Body of pancreas (tissue), 4 donors: Measurements from ENCODE around the gene NCOR1.
A peak's percentile ranks its signal among the peaks of the same experiment; 100 is the strongest.

Experiments used
- POLR2A ChIP-seq, 3 donors: fragments of 450-650 bp; IDR thresholded peaks; one replicate each; pipeline ENCODE4 v1.6.1; 2016; ENCODE audit warnings: antibody characterized with exemption in 3 of 3, mild to moderate bottlenecking in 2 of 3
- TF ChIP-seq, protein P1 (sequence below), 7 experiments: fragments of 450-650 bp in 4 of 7; fragments of 200-600 bp in 3 of 7; sonication (generic) in 3 of 7; IDR thresholded peaks; one replicate each; pipeline ENCODE4 v1.5.1; 2016 to 2019; ENCODE audit warnings: antibody characterized with exemption in 7 of 7

DNA sequence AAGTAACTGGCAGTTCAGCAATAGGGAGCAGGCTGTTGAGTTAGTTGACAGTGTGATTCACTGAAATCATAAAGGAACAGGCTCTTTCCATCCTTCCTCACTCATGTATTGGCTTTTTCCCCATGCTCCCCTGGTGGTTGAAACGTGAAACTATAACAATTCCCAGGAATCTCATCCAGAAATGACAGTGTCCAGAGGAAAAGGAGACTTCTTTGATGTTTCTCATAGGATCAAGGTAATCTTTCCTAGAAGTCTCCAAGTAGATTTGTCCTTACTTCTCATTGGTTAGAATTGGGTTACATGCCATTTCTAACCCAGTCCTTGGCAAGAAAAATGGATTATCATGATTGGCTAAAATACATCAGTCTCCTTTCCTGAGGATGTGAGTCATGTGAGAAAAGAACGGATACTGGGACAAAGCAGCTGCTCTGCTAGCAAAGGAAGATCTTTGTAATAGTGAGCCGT, 201.4 kb downstream of the NCOR1 start:
- TF ChIP-seq POLR2A (IDR thresholded peaks at IDR 0.05) = no peak
- TF ChIP-seq, protein P1, sequence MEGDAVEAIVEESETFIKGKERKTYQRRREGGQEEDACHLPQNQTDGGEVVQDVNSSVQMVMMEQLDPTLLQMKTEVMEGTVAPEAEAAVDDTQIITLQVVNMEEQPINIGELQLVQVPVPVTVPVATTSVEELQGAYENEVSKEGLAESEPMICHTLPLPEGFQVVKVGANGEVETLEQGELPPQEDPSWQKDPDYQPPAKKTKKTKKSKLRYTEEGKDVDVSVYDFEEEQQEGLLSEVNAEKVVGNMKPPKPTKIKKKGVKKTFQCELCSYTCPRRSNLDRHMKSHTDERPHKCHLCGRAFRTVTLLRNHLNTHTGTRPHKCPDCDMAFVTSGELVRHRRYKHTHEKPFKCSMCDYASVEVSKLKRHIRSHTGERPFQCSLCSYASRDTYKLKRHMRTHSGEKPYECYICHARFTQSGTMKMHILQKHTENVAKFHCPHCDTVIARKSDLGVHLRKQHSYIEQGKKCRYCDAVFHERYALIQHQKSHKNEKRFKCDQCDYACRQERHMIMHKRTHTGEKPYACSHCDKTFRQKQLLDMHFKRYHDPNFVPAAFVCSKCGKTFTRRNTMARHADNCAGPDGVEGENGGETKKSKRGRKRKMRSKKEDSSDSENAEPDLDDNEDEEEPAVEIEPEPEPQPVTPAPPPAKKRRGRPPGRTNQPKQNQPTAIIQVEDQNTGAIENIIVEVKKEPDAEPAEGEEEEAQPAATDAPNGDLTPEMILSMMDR (IDR thresholded peaks at IDR 0.05) = peak in 5 of 7 experiments; percentile 30 to 49 (median 47)
